Uterus (tissue), 4 donors: Measurements from ENCODE around the gene CRIP2. TPM values are rescaled to one million over a fixed set of nuclear protein-coding genes. Genes with fewer than 3 reads are reported as not detected.

Source experiments
- DNase-seq, 2 donors: peaks; one replicate each; pipeline ENCODE4 v3.0.0-alpha.2; 2019 to 2020
- H3K27ac ChIP-seq, 2 donors: fragments of 200-600 bp; sonication (generic); 1 replicate in 1 of 2; 2 replicates in 1 of 2; pipeline ENCODE4 v1.5.1; 2016 to 2018
- H3K27me3 ChIP-seq, 2 donors: fragments of 200-600 bp; sonication (generic); one replicate each; pipeline ENCODE4 v1.5.1; 2018 to 2019; ENCODE audit warnings: control low read depth in 1 of 2
- H3K36me3 ChIP-seq, 2 donors: fragments of 200-600 bp; sonication (generic); one replicate each; pipeline ENCODE4 v1.5.1; 2019; ENCODE audit warnings: control low read depth in 1 of 2
- H3K4me1 ChIP-seq, 2 donors: fragments of 200-600 bp; sonication (generic); one replicate each; pipeline ENCODE4 v1.5.1; 2018 to 2019; ENCODE audit warnings: control low read depth in 1 of 2
- H3K4me3 ChIP-seq, 2 donors: fragments of 200-600 bp; sonication (generic); 1 replicate in 1 of 2; 2 replicates in 1 of 2; pipeline ENCODE4 v1.5.1; 2018 to 2019; ENCODE audit warnings: mild to moderate bottlenecking in 1 of 2
- H3K9me3 ChIP-seq, 2 donors: fragments of 200-600 bp; sonication (generic); one replicate each; pipeline ENCODE4 v1.5.1; 2019; ENCODE audit warnings: control low read depth in 1 of 2
- CTCF ChIP-seq, 4 experiments: fragments of 200-600 bp in 2 of 4; fragments of 450-650 bp in 2 of 4; sonication (generic) in 2 of 4; IDR thresholded peaks; one replicate each; pipeline ENCODE4 v1.5.1; 2016 to 2019; ENCODE audit warnings: antibody characterized with exemption in 4 of 4, mild to moderate bottlenecking in 2 of 4, moderate library complexity in 1 of 4
- POLR2A ChIP-seq, 2 donors: fragments of 450-650 bp; IDR thresholded peaks; one replicate each; pipeline ENCODE4 v1.6.1; 2016; ENCODE audit warnings: antibody characterized with exemption in 2 of 2, mild to moderate bottlenecking in 1 of 2, moderate library complexity in 1 of 2
- intact Hi-C: fragments of 100-400 bp; cut with DNase I; formaldehyde crosslinking; loops from one replicate; pipeline ENCODE4 v1.15.1; 2023; ENCODE audit warnings: low total_unique reads
- total RNA-seq, 4 donors: library from RNA; depleted of rRNA in 3 of 4; stranded (reverse); fragments of >200 nt in 3 of 4; gene quantifications; one replicate each; pipeline versions ENCODE4 v1.1.0 to v1.2.4, GENCODE V29; 2014 to 2023
- donor health status: DM: yes; HTN: yes; CAD: no.

CRIP2 gene
- total RNA-seq, 4 donors from 2014 or later = 76.1 to 377 (median 163) TPM

- intact Hi-C loops = no loop called here
- no peaks in the 10 kb centered on the region for H3K36me3 ChIP-seq
- TF ChIP-seq POLR2A (IDR thresholded peaks at IDR 0.05) (no peak), CTCF (IDR thresholded peaks at IDR 0.05) (no peak)
- H3K4me3 ChIP-seq = no peak overlapping the region
- H3K27ac ChIP-seq = no peak overlapping the region
- DNase-seq = peak in 1 of 2 donors; percentile 19
- no peaks in the 10 kb centered on the region for H3K27me3 ChIP-seq
- no peaks in the 10 kb centered on the region for H3K9me3 ChIP-seq
- no peaks in the 10 kb centered on the region for H3K4me1 ChIP-seq
These were observed 20.7 kb downstream of the CRIP2 start for GRCh38 chr14:105495101-105495989.

- no peaks in the 10 kb centered on the region for H3K36me3 ChIP-seq
- DNase-seq = no peak
- intact Hi-C loops = no loop called here
- TF ChIP-seq CTCF (IDR thresholded peaks at IDR 0.05) = no peak
- TF ChIP-seq POLR2A (IDR thresholded peaks at IDR 0.05) = no peak
- H3K9me3 ChIP-seq = no peaks in the 10 kb centered on the region
- no peak overlapping the region for H3K4me3 ChIP-seq
- no peaks in the 10 kb centered on the region for H3K27me3 ChIP-seq
- no peaks in the 10 kb centered on the region for H3K4me1 ChIP-seq
- no peak overlapping the region for H3K27ac ChIP-seq
These were observed 21.6 kb downstream of the CRIP2 start for GRCh38 chr14:105495990-105496830.

- TF ChIP-seq POLR2A (IDR thresholded peaks at IDR 0.05) = no peak
- TF ChIP-seq CTCF (IDR thresholded peaks at IDR 0.05) = no peak
- H3K9me3 ChIP-seq = no peaks in the 10 kb centered on the region
- no peaks in the 10 kb centered on the region for H3K4me1 ChIP-seq
- no peak overlapping the region for H3K4me3 ChIP-seq
- DNase-seq = no peak
- no peaks in the 10 kb centered on the region for H3K36me3 ChIP-seq
- H3K27me3 ChIP-seq = no peaks in the 10 kb centered on the region
- H3K27ac ChIP-seq = no peak overlapping the region
- intact Hi-C loops = no loop called here
These were observed 22.4 kb downstream of the CRIP2 start for GRCh38 chr14:105496831-105497591.

- Histone ChIP-seq H3K4me3 (no peak overlapping the region), H3K36me3 (no peaks in the 10 kb centered on the region), H3K4me1 (no peaks in the 10 kb centered on the region), H3K9me3 (no peaks in the 10 kb centered on the region), H3K27me3 (no peaks in the 10 kb centered on the region), H3K27ac (no peak overlapping the region)
- no peak for DNase-seq
- intact Hi-C loops = no loop called here
- no peak for TF ChIP-seq POLR2A (IDR thresholded peaks at IDR 0.05)
- TF ChIP-seq CTCF (IDR thresholded peaks at IDR 0.05) = no peak
These were observed 23.2 kb downstream of the CRIP2 start for GRCh38 chr14:105497671-105498429.
